GM18858 (cell line): ENCODE data around the gene FBXO2.

Source experiments
- ATAC-seq: cut with Tn5 transposase; IDR thresholded peaks from one replicate; pipeline ENCODE4 v1.9.1; 2021; ENCODE audit not compliant: unreplicated experiment

Gene FBXO2

GRCh38 chr1:11598461-11598860 is 55.8 kb downstream of the FBXO2 start:
- ATAC-seq = no peak
